HG02759 (cell line): Measurements from ENCODE around the gene TMEM52B.

ENCODE experiments used
- ATAC-seq: cut with Tn5 transposase; IDR thresholded peaks from one replicate; pipeline ENCODE4 v1.9.1; 2021; ENCODE audit warnings: mild to moderate bottlenecking, moderate library complexity; ENCODE audit not compliant: unreplicated experiment

TMEM52B gene

GRCh38 chr12:10178821-10179220 lies at the start of gene TMEM52B:
TSS of gene TMEM52B (plus strand) at chr12:10179032. CDS start at chr12:10179575, 543 bp downstream.
- no peak for ATAC-seq

GRCh38 chr12:10130042-10130441 lies 48.8 kb upstream of the TMEM52B start, which contains the start of gene CLEC7A:
TSS of gene CLEC7A (minus strand) at chr12:10130199. CDS start at chr12:10130082, 117 bp downstream.
- peak; percentile 93 for ATAC-seq

- no peak for ATAC-seq
Measured at GRCh38 chr12:10131111-10131690, 47.6 kb upstream of the TMEM52B start.

- no peak for ATAC-seq
Measured at GRCh38 chr12:10132850-10133370, 45.9 kb upstream of the TMEM52B start.

- ATAC-seq, result no peak
Measured at GRCh38 chr12:10135126-10135525, 43.7 kb upstream of the TMEM52B start.

- ATAC-seq, result no peak
Measured at GRCh38 chr12:10136637-10137205, 42.1 kb upstream of the TMEM52B start.

- ATAC-seq, result no peak
Measured at GRCh38 chr12:10140001-10140400, 38.8 kb upstream of the TMEM52B start.

GRCh38 chr12:10142976-10143589 lies 35.7 kb upstream of the TMEM52B start:
- ATAC-seq, result no peak

- peak; percentile 86 for ATAC-seq
Measured at GRCh38 chr12:10147714-10148403, 31.0 kb upstream of the TMEM52B start.

GRCh38 chr12:10151621-10152020 lies 27.2 kb upstream of the TMEM52B start:
- no peak for ATAC-seq

- peak; percentile 55 for ATAC-seq
Measured at GRCh38 chr12:10153271-10154144, 25.3 kb upstream of the TMEM52B start.

- no peak for ATAC-seq
Measured at GRCh38 chr12:10154145-10154496, 24.7 kb upstream of the TMEM52B start.

- ATAC-seq, result no peak
Measured at GRCh38 chr12:10155966-10156365, 22.9 kb upstream of the TMEM52B start.

- no peak for ATAC-seq
Measured at GRCh38 chr12:10158406-10158805, 20.4 kb upstream of the TMEM52B start.

GRCh38 chr12:10159280-10159679 lies 19.6 kb upstream of the TMEM52B start:
- no peak for ATAC-seq

- no peak for ATAC-seq
Measured at GRCh38 chr12:10160617-10161385, 18.0 kb upstream of the TMEM52B start.

GRCh38 chr12:10163084-10163483 lies 15.7 kb upstream of the TMEM52B start:
- ATAC-seq, result no peak

GRCh38 chr12:10165421-10165820 lies 13.4 kb upstream of the TMEM52B start:
- no peak for ATAC-seq

GRCh38 chr12:10167599-10167998 lies 11.2 kb upstream of the TMEM52B start:
- no peak for ATAC-seq

GRCh38 chr12:10169104-10169503 lies 9.7 kb upstream of the TMEM52B start:
- ATAC-seq, result no peak
